Left lung (tissue), 10 donors: Measurements from ENCODE around the gene GGA1. TPM values are rescaled to one million over a fixed set of nuclear protein-coding genes. Genes with fewer than 3 reads are reported as not detected.
"Not testable (repeated sequence)": the region's sequence is repeated elsewhere in the genome, so short reads cannot be mapped to it uniquely, and the experiment has no call there.

Experiments
- ATAC-seq: fragments of 200-7000 bp; cut with Tn5 transposase; one replicate; pipeline ENCODE4 v1.9.1; 2020; ENCODE audit warnings: moderate library complexity
- DNase-seq, 4 donors: peaks; one replicate each; pipeline ENCODE4 v3.0.0-alpha.2; 2013 to 2020
- H3K27ac ChIP-seq, 2 donors: fragments of 200-600 bp; sonication (generic) in 1 of 2; one replicate each; pipeline versions ENCODE4 v1.5.0 to v1.8.0; 2020 to 2021
- H3K27me3 ChIP-seq, 2 donors: fragments of 200-600 bp; sonication (generic) in 1 of 2; one replicate each; pipeline versions ENCODE4 v1.5.0 to v1.8.0; 2020 to 2021
- H3K36me3 ChIP-seq, 2 donors: fragments of 200-600 bp; sonication (generic) in 1 of 2; one replicate each; pipeline versions ENCODE4 v1.5.0 to v1.8.0; 2020 to 2021
- H3K4me1 ChIP-seq, 2 donors: fragments of 200-600 bp; one replicate each; pipeline ENCODE4 v1.8.0; 2021
- H3K4me3 ChIP-seq, 2 donors: fragments of 200-600 bp; sonication (generic) in 1 of 2; one replicate each; pipeline versions ENCODE4 v1.5.0 to v1.8.0; 2020 to 2021; ENCODE audit warnings: mild to moderate bottlenecking in 1 of 2
- H3K9me3 ChIP-seq, 2 donors: fragments of 200-600 bp; sonication (generic) in 1 of 2; one replicate each; pipeline versions ENCODE4 v1.5.0 to v1.8.0; 2020 to 2021
- intact Hi-C, 2 donors: fragments of 100-400 bp; cut with DNase I; formaldehyde crosslinking; loops; one replicate each; pipeline versions ENCODE4 v1.11.2 to v1.14.2; 2022
- polyA plus RNA-seq, 6 donors: library from polyadenylated mRNA; unstranded; fragments of 120-200 nt; gene quantifications; one replicate each; pipeline ENCODE4 v1.2.1, GENCODE V29; 2013; ENCODE audit not compliant: insufficient read length in 6 of 6
- total RNA-seq, 2 donors: library from RNA; stranded (reverse); fragmentation: NEBNext Ultra II Directional; extraction: Animal tissue kit (Norgen Biotek cat#: 25700); gene quantifications; one replicate each; pipeline ENCODE4 v1.2.1, GENCODE V29; 2021
- TF ChIP-seq, protein P1 (sequence below), 2 donors: fragments of 200-600 bp; sonication (generic) in 1 of 2; IDR thresholded peaks; one replicate each; pipeline versions ENCODE4 v1.5.0 to v1.8.0; 2021; ENCODE audit warnings: antibody characterized with exemption in 2 of 2
- donor health status: DM: no; HTN: yes; CAD: no.
- donor health status: DM: no; HTN: no; CAD: no.

GGA1 gene
- total and polyA plus RNA-seq, 8 donors, result 49.6 to 71.2 (median 58.8) TPM

DNA sequence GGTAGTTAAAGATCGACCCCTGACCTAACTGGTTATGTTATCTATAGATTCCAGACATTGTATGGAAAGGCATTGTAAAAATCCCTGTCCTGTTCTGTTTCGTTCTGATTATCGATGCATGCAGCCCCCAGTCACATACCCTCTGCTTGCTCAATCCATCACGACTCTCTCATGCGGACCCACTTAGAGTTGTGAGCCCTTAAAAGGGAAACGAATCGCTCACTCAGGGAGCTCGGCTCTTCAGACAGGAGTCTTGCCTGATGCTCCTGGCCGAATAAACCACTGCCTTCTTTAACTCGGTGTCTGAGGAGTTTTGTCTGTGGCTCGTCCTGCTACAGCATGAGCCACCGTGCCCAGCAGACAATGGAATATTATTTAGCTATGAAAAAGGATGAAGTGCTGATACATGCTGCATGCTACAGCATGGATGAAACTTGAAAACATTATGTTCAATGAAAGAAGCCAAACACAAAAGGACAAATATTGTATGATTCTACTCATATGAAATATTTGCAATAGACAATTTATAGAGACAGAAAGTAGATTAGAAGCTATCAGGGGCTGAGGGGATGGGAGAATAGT is 16.7 kb upstream of the GGA1 start:
- H3K36me3 ChIP-seq, result no peaks in the 10 kb centered on the region
- intact Hi-C loops, result loop anchor here in 1 of 2 donors (5.0 kb wide), 1 partner anchor 55 kb away; no protein-coding TSS in a partner anchor
- peaks cover 0 to 40% of the 10 kb centered on the region in 2 donors for H3K4me1 ChIP-seq
- no peaks in the 10 kb centered on the region for H3K27me3 ChIP-seq
- TF ChIP-seq, protein P1, sequence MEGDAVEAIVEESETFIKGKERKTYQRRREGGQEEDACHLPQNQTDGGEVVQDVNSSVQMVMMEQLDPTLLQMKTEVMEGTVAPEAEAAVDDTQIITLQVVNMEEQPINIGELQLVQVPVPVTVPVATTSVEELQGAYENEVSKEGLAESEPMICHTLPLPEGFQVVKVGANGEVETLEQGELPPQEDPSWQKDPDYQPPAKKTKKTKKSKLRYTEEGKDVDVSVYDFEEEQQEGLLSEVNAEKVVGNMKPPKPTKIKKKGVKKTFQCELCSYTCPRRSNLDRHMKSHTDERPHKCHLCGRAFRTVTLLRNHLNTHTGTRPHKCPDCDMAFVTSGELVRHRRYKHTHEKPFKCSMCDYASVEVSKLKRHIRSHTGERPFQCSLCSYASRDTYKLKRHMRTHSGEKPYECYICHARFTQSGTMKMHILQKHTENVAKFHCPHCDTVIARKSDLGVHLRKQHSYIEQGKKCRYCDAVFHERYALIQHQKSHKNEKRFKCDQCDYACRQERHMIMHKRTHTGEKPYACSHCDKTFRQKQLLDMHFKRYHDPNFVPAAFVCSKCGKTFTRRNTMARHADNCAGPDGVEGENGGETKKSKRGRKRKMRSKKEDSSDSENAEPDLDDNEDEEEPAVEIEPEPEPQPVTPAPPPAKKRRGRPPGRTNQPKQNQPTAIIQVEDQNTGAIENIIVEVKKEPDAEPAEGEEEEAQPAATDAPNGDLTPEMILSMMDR (IDR thresholded peaks at IDR 0.05), result no peak
- no peaks in the 10 kb centered on the region for H3K9me3 ChIP-seq
- ATAC-seq (no peak), DNase-seq (no peak)
- H3K4me3 ChIP-seq, result no peak overlapping the region
- peak overlapping the region in 1 of 2 donors; percentile 76 for H3K27ac ChIP-seq

DNA sequence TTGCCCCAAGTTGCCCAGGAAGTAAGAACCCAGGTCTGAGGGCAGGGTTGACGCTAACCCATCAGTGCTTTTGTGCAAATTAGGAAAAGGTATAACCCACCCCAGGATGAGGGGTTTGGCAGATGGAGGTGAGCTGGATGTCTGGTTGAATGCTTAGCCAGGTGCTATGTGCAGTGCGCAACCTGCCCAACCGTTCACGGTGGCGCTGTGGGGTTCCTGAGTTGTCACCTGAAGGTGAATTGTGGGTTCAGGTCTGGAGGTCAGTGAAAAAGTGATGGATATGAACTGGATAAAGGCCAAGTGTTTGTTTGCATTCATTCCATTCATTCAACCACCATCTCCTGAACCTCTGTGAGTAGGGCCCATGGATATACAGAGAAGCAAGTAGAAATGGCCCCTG is 14.4 kb upstream of the GGA1 start:
- H3K4me1 ChIP-seq, result peaks cover 0 to 38% of the 10 kb centered on the region in 2 donors
- no peak for ATAC-seq
- H3K27me3 ChIP-seq, result no peaks in the 10 kb centered on the region
- no peak overlapping the region for H3K4me3 ChIP-seq
- intact Hi-C loops, result loop anchor here in 1 of 2 donors (5.0 kb wide), 1 partner anchor 57 kb away; no protein-coding TSS in a partner anchor
- H3K36me3 ChIP-seq, result no peaks in the 10 kb centered on the region
- H3K27ac ChIP-seq, result no peak overlapping the region
- H3K9me3 ChIP-seq, result no peaks in the 10 kb centered on the region
- no peak for DNase-seq
- TF ChIP-seq, protein P1 (IDR thresholded peaks at IDR 0.05), result no peak

DNA sequence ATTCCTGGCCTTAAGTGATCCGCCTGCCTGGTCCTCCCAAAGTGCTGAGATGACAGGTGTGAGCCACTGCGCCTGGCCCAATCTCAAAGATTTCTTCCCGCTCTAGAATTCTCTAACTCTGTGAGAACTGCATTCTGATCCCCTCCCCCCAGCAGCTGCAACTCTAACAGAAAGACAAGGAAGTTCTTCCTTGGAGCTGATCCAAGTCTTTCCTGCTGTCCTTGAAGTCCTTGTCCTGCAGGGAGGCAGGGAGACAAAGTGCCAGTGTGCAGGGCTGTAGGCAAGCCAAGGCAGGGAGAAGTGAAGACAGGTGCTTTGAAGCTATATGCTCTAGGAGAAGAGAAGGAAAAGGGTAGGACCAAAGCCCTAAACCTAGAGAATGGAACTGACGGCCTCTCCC is 9.5 kb upstream of the GGA1 start:
- intact Hi-C loops, result no loop called here
- Histone ChIP-seq H3K9me3 (no peaks in the 10 kb centered on the region), H3K27ac (no peak overlapping the region), H3K36me3 (no peaks in the 10 kb centered on the region), H3K27me3 (no peaks in the 10 kb centered on the region), H3K4me1 (peaks cover 2 to 8% of the 10 kb centered on the region in 2 donors), H3K4me3 (no peak overlapping the region)
- TF ChIP-seq, protein P1 (IDR thresholded peaks at IDR 0.05), result no peak
- DNase-seq (no peak), ATAC-seq (no peak)

DNA sequence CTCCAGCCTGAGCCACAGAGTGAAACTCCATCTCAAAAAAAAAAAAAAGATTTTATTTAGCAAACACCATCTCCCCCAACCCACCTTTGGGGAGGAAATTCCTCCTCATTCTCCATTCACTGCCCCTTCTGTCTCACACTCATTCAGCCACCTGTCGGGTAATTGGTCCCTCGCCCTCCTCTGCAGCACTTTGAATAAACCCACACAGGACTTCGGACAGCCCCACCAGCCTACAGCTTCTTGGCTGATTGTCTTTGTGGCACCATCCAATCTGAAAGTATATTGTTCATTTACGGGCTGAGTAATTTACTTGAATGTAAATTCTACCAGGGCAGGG is 7.5 kb upstream of the GGA1 start:
- ATAC-seq (no peak), DNase-seq (no peak)
- no peaks in the 10 kb centered on the region for H3K36me3 ChIP-seq
- H3K27me3 ChIP-seq, result no peaks in the 10 kb centered on the region
- no peak overlapping the region for H3K4me3 ChIP-seq
- intact Hi-C loops, result no loop called here
- TF ChIP-seq, protein P1 (IDR thresholded peaks at IDR 0.05), result no peak
- peaks cover 2 to 8% of the 10 kb centered on the region in 2 donors for H3K4me1 ChIP-seq
- H3K27ac ChIP-seq, result no peak overlapping the region
- no peaks in the 10 kb centered on the region for H3K9me3 ChIP-seq

DNA sequence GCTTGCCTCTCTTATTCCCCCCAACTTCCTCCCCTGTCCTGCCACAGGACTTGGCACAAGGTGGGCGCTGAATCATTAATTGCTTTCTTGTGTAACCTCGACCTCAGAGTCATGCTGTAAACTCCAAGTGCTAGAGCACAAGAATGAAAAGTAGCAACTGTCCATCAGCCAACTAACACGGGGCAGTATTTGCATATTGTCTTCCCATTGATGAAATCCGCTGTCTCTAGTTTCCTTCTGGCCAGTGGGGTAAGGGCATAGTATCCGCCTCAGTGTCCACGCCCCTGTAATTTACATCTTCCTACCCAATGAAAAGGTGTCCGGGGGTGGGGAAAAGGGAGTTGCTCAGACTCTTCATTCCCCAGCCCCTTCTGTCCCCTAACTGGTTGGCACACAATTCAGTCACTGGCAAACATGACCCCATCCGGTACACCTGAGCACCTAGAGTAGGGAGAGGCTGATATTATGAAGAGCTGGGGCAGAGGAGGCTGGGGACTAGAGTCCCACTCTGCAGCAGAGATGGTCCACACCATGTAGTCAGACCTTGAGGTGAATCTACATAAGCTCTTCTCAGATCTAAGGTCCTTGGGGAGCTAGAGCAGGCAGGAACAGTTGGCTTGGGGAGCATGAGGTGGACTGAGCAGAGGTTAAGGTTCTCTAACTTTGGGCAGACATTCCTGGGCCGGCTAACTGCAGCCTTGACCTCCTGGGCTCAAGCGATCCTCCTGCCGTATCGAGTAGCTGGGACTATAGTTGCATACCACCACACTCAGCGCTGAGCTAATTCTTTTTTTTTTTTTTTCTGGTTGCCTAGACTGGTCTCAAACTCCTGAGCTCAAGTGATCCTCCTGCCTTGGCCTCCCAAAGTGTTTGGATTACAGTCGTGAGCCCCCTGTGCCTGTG is 6.8 kb upstream of the GGA1 start:
- Histone ChIP-seq H3K27ac (no peak overlapping the region), H3K27me3 (no peaks in the 10 kb centered on the region), H3K36me3 (no peaks in the 10 kb centered on the region), H3K4me3 (no peak overlapping the region), H3K4me1 (peaks cover 2 to 9% of the 10 kb centered on the region in 2 donors), H3K9me3 (no peaks in the 10 kb centered on the region)
- intact Hi-C loops, result no loop called here
- ATAC-seq (peak; percentile 93), DNase-seq (peak in 3 of 4 donors; percentile 31 to 81 (median 56))
- TF ChIP-seq, protein P1 (IDR thresholded peaks at IDR 0.05), result no peak

DNA sequence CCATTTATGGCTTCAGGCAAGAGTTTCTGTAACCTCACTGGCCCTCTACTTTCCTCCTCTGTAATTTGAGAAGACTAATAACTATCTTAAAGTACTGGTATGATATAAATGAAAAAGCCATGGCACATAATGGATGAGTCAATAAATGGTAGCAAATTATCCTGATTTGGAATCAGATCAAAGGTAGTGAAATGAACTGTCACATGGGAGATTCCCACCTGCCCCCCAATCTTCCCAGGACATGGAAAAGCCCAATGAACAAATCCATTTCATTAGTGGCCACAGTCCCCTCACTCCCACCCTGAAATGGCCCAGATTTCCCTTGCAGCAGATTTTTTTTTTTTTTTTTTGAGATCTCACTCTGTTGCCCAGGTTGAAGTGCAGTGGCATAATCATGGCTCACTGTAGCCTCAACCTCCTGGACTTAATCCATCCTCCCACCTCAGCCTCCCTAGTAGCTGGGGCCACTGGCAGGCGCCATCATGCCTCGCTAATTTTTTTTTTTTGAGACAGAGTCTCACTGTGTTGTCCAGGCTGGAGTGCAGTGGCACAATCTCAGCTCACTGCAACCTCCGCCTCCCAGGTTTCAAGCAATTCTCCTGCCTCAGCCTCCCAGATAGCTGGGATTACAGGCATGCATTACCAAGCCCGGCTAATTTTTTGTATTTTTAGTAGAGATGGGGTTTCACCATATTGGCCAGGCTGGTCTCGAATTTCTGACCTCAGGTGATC is 5.9 kb upstream of the GGA1 start:
- H3K27me3 ChIP-seq, H3K36me3 ChIP-seq, ATAC-seq, H3K9me3 ChIP-seq, intact Hi-C loops, H3K27ac ChIP-seq, DNase-seq, H3K4me3 ChIP-seq: not testable (repeated sequence)
- H3K4me1 ChIP-seq, result peaks cover 3 to 19% of the 10 kb centered on the region in 2 donors
